ENCODE measurements around the gene GNAS-AS1. TPM values are rescaled to one million over a fixed set of nuclear protein-coding genes. Genes with fewer than 3 reads are reported as not detected.

GNAS-AS1 gene
- total RNA-seq, 1 experiment from 2014 or later, result 1.6 TPM

DNA sequence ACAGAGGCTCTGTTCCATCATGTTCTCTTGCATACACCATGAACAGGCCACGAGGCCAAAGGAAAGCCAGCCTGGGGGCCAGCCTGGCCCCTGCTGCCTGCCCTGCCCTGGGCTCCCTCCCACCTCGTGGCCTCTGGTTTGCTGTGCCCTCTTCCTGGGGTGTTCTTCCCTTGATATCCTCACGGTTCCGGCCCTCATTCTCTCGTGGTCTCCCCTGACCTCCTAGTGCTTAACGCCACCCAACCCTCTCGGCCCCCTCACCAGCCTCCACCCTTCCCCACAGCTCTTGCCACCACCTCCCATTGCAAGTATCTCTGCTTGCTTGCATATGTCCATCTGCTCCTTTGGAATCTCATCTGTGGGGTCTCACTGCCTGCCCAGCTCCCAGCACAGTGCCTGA is 73.0 kb downstream of the GNAS-AS1 start:
- H3K27me3 Mint-ChIP-seq (ENCODE audit: insufficient read depth, unreplicated experiment), result peaks cover 97% of the 10 kb centered on the region
- no TSS peak for BruUV-seq (replicated peaks)
- CTCF ChIA-PET, result interaction anchor here (0.9 kb wide), 1 partner anchor 9 kb away, joined by 5 read pairs; no protein-coding TSS in a partner anchor
- H3K4me1 Mint-ChIP-seq (ENCODE audit: insufficient read depth, unreplicated experiment), result no peaks in the 10 kb centered on the region
- no peak for DNase-seq (ENCODE audit: unreplicated experiment)
- no peaks in the 10 kb centered on the region for H3K36me3 Mint-ChIP-seq (ENCODE audit: insufficient read depth, unreplicated experiment)
- intact Hi-C loops (cut with micrococcal nuclease), result no loop called here
- no peak overlapping the region for H3K27ac Mint-ChIP-seq (ENCODE audit: low read depth, unreplicated experiment)
- H3K9me3 Mint-ChIP-seq (ENCODE audit: unreplicated experiment), result no peaks in the 10 kb centered on the region
- POLR2A ChIA-PET, result no interaction called here
- no peak overlapping the region for H3K4me3 Mint-ChIP-seq (ENCODE audit: unreplicated experiment)
- TF ChIP-seq, protein P1, sequence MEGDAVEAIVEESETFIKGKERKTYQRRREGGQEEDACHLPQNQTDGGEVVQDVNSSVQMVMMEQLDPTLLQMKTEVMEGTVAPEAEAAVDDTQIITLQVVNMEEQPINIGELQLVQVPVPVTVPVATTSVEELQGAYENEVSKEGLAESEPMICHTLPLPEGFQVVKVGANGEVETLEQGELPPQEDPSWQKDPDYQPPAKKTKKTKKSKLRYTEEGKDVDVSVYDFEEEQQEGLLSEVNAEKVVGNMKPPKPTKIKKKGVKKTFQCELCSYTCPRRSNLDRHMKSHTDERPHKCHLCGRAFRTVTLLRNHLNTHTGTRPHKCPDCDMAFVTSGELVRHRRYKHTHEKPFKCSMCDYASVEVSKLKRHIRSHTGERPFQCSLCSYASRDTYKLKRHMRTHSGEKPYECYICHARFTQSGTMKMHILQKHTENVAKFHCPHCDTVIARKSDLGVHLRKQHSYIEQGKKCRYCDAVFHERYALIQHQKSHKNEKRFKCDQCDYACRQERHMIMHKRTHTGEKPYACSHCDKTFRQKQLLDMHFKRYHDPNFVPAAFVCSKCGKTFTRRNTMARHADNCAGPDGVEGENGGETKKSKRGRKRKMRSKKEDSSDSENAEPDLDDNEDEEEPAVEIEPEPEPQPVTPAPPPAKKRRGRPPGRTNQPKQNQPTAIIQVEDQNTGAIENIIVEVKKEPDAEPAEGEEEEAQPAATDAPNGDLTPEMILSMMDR (IDR thresholded peaks at IDR 0.05; ENCODE audit: unreplicated experiment), result no peak

DNA sequence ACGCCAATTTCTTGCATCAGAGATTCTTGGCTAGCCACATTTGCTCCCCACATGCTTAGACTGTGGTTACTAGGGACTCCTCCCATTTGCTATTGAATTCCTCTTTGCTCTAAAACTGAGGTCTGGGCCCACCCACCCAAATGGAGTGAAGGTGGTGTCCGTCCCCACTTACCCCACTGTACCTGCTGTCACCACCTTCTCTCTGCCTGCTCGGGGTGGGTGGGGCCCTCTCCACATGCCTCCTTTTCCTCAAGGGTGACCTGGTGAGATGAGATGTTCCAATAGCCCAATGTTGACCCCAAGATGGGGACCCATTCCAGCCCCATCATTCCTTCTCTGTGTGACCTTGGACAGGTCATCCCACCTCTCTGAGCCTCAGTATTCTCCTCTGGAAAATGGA is 74.6 kb downstream of the GNAS-AS1 start:
- peaks cover 97% of the 10 kb centered on the region for H3K27me3 Mint-ChIP-seq (ENCODE audit: insufficient read depth, unreplicated experiment)
- TF ChIP-seq, protein P1 (IDR thresholded peaks at IDR 0.05; ENCODE audit: unreplicated experiment), result no peak
- no peaks in the 10 kb centered on the region for H3K36me3 Mint-ChIP-seq (ENCODE audit: insufficient read depth, unreplicated experiment)
- no peaks in the 10 kb centered on the region for H3K9me3 Mint-ChIP-seq (ENCODE audit: unreplicated experiment)
- ChIA-PET CTCF (interaction anchor here (0.7 to 1.0 kb wide), 2 partner anchors 23 to 328 kb away, joined by 3 read pairs; no protein-coding TSS in a partner anchor), POLR2A (no interaction called here)
- intact Hi-C loops (cut with micrococcal nuclease), result no loop called here
- H3K27ac Mint-ChIP-seq (ENCODE audit: low read depth, unreplicated experiment), result no peak overlapping the region
- no TSS peak for BruUV-seq (replicated peaks)
- no peaks in the 10 kb centered on the region for H3K4me1 Mint-ChIP-seq (ENCODE audit: insufficient read depth, unreplicated experiment)
- no peak for DNase-seq (ENCODE audit: unreplicated experiment)
- no peak overlapping the region for H3K4me3 Mint-ChIP-seq (ENCODE audit: unreplicated experiment)

DNA sequence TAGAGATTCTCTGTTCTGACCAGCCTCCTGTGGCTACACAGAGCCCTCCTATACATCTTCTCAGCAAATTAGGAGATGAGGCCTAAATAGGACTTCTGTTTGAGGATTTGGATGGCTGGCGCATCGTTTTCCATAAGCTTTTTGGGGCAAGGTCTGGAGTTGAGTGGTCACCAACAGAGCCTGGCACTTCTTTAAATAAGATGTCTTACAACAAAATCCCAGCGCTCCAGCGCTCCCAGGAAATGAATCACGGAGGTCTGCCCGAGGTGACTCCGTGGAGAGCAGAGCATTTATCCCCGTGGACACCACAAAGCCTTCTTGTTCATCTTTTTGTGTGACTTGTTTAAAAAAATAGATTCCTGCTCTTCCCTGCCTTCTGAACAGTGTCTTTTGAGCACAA is 75.3 kb downstream of the GNAS-AS1 start:
- no TSS peak for BruUV-seq (replicated peaks)
- no peak for DNase-seq (ENCODE audit: unreplicated experiment)
- Mint-ChIP-seq H3K4me3 (ENCODE audit: unreplicated experiment) (no peak overlapping the region), H3K4me1 (ENCODE audit: insufficient read depth, unreplicated experiment) (no peaks in the 10 kb centered on the region), H3K36me3 (ENCODE audit: insufficient read depth, unreplicated experiment) (no peaks in the 10 kb centered on the region), H3K27ac (ENCODE audit: low read depth, unreplicated experiment) (no peak overlapping the region), H3K9me3 (ENCODE audit: unreplicated experiment) (no peaks in the 10 kb centered on the region), H3K27me3 (ENCODE audit: insufficient read depth, unreplicated experiment) (peaks cover 97% of the 10 kb centered on the region)
- intact Hi-C loops (cut with micrococcal nuclease), result no loop called here
- CTCF ChIA-PET, result no interaction called here
- POLR2A ChIA-PET, result no interaction called here
- TF ChIP-seq, protein P1 (IDR thresholded peaks at IDR 0.05; ENCODE audit: unreplicated experiment), result no peak

DNA sequence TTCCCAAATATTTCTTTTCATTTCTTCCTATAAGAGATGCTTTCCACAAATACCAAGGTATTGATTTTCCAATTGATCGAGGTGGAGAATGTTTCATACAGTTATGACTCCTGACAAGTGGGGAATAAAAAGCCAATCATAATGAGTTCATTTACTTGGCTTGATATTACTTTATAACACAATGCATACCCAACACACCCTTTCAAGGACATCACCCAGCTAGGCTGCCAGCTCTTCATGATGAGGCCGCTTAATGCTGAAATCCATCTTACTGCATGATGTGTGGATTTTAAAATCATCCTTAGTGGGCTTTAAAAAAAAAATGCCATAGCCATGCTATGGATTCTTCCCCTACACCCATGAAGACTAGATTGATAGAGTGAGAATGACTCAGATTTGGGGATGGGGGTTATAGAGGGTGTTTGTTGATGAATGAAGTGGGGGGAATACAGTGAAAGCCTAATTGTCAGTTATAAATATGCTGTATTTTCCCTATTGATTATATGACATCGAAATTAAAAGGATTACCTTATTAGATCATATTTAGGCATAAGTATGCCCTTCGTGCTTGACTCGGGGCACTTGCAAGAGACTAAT is 75.9 kb downstream of the GNAS-AS1 start:
- Mint-ChIP-seq H3K27ac (ENCODE audit: low read depth, unreplicated experiment) (no peak overlapping the region), H3K9me3 (ENCODE audit: unreplicated experiment) (no peaks in the 10 kb centered on the region), H3K36me3 (ENCODE audit: insufficient read depth, unreplicated experiment) (no peaks in the 10 kb centered on the region), H3K27me3 (ENCODE audit: insufficient read depth, unreplicated experiment) (peaks cover 97% of the 10 kb centered on the region), H3K4me1 (ENCODE audit: insufficient read depth, unreplicated experiment) (no peaks in the 10 kb centered on the region), H3K4me3 (ENCODE audit: unreplicated experiment) (no peak overlapping the region)
- DNase-seq (ENCODE audit: unreplicated experiment), result no peak
- CTCF ChIA-PET, result no interaction called here
- POLR2A ChIA-PET, result no interaction called here
- intact Hi-C loops (cut with micrococcal nuclease), result no loop called here
- no TSS peak for BruUV-seq (replicated peaks)
- TF ChIP-seq, protein P1 (IDR thresholded peaks at IDR 0.05; ENCODE audit: unreplicated experiment), result no peak
